HEK293T (cell line): ENCODE data around the gene CHST15.

Experiments
- CTCF ChIA-PET: fragments of 350-600 bp; formaldehyde crosslinking; extraction: SDS; loops from one replicate; lab custom pipeline; 2021; ENCODE audit warnings: antibody characterized with exemption, inconsistent platforms; lab: Yijun Ruan, JAX
- POLR2A ChIA-PET: fragments of 350-600 bp; formaldehyde crosslinking; extraction: SDS; loops from one replicate; lab custom pipeline; 2020; ENCODE audit warnings: antibody characterized with exemption, inconsistent platforms; lab: Yijun Ruan, JAX
- DNase-seq: peaks from one replicate; pipeline ENCODE4 v3.0.0; 2012; ENCODE audit warnings: mixed read lengths; ENCODE audit errors: extremely low spot score
- ARNT ChIP-seq: fragments of 450-650 bp; IDR thresholded peaks from 2 replicates; pipeline ENCODE4 v1.6.1; 2017; ENCODE audit warnings: mild to moderate bottlenecking
- BHLHE40 ChIP-seq: fragments of 450-650 bp; IDR thresholded peaks from 2 replicates; pipeline ENCODE4 v1.6.1; 2016; ENCODE audit warnings: mild to moderate bottlenecking, moderate library complexity, borderline replicate concordance
- CTBP1 ChIP-seq: fragments of 450-650 bp; IDR thresholded peaks from 2 replicates; pipeline ENCODE4 v1.6.1; 2016; ENCODE audit warnings: borderline replicate concordance
- ELF4 ChIP-seq: fragments of 450-650 bp; IDR thresholded peaks from 2 replicates; pipeline ENCODE4 v1.6.1; 2017; ENCODE audit warnings: antibody characterized with exemption
- FOXA1 ChIP-seq: fragments of 450-650 bp; IDR thresholded peaks from 2 replicates; pipeline ENCODE4 v1.6.1; 2016; ENCODE audit warnings: mild to moderate bottlenecking
- FOXK2 ChIP-seq: fragments of 450-650 bp; IDR thresholded peaks from 2 replicates; pipeline ENCODE4 v1.6.1; 2016; ENCODE audit warnings: mild to moderate bottlenecking
- FOXM1 ChIP-seq: fragments of 450-650 bp; IDR thresholded peaks from 2 replicates; pipeline ENCODE4 v1.6.1; 2017; ENCODE audit warnings: mild to moderate bottlenecking, borderline replicate concordance
- HDGF ChIP-seq: fragments of 450-650 bp; IDR thresholded peaks from 2 replicates; pipeline ENCODE4 v1.6.1; 2017; ENCODE audit warnings: antibody characterized with exemption, borderline replicate concordance
- L3MBTL2 ChIP-seq: fragments of 450-650 bp; conservative IDR thresholded peaks from 2 replicates; pipeline ENCODE4 v1.6.1; 2016; ENCODE audit warnings: mild to moderate bottlenecking
- LEF1 ChIP-seq: fragments of 450-650 bp; IDR thresholded peaks from 2 replicates; pipeline ENCODE4 v1.6.1; 2017; ENCODE audit warnings: mild to moderate bottlenecking, borderline replicate concordance
- NFRKB ChIP-seq: fragments of 450-650 bp; IDR thresholded peaks from 2 replicates; pipeline ENCODE4 v1.6.1; 2016; ENCODE audit warnings: mild to moderate bottlenecking, moderate library complexity
- PKNOX1 ChIP-seq: fragments of 450-650 bp; IDR thresholded peaks from 2 replicates; pipeline ENCODE4 v1.6.1; 2016
- SP1 ChIP-seq: fragments of 450-650 bp; IDR thresholded peaks from 2 replicates; pipeline ENCODE4 v1.6.1; 2017
- SUZ12 ChIP-seq: fragments of 450-650 bp; IDR thresholded peaks from 2 replicates; pipeline ENCODE4 v1.6.1; 2016; ENCODE audit warnings: mild to moderate bottlenecking
- TARDBP ChIP-seq: fragments of 450-650 bp; IDR thresholded peaks from 2 replicates; pipeline ENCODE4 v1.6.1; 2016
- ZNF384 ChIP-seq: fragments of 450-650 bp; IDR thresholded peaks from 2 replicates; pipeline ENCODE4 v1.6.1; 2016

The CHST15 gene

DNA sequence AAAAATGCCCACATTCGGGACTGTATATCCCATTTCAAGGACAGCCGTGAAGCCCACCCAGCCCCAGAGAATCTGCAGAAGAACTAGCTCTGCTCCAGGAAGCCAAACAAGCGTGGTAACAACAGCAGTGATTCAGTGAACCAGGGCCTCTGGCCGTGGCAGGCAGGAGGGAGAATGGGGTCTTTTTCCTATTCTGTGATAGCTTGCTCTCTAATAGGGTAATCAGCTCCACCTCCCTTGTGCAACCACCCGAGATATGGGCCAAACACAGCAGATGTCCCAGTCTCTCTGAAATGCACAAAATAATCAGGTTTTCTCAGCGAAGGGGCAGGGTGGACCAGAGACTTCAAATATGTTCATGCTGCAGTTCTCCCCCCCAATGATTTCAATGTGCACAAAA, 35.8 kb downstream of the CHST15 start:
- POLR2A ChIA-PET: no interaction called here
- TF ChIP-seq HDGF: no peak
- no peak for TF ChIP-seq BHLHE40
- no peak for TF ChIP-seq SUZ12
- no peak for TF ChIP-seq ZNF384
- TF ChIP-seq FOXM1: no peak
- no peak for TF ChIP-seq FOXA1
- no peak for TF ChIP-seq PKNOX1
- no peak for TF ChIP-seq NFRKB
- no peak for TF ChIP-seq L3MBTL2
- no peak for TF ChIP-seq CTBP1
- TF ChIP-seq SP1: no peak
- TF ChIP-seq ARNT: no peak
- no peak for TF ChIP-seq ELF4
- TF ChIP-seq LEF1: no peak
- TF ChIP-seq FOXK2: no peak
- no peak for DNase-seq
- CTCF ChIA-PET: no interaction called here

- no peak for DNase-seq
- CTCF ChIA-PET: no interaction called here
- no peak for TF ChIP-seq CTBP1
- TF ChIP-seq TARDBP: no peak
- TF ChIP-seq PKNOX1: no peak
- no peak for TF ChIP-seq HDGF
- TF ChIP-seq NFRKB: no peak
- TF ChIP-seq FOXM1: no peak
- no peak for TF ChIP-seq SUZ12
- TF ChIP-seq L3MBTL2: no peak
- no peak for TF ChIP-seq LEF1
- no peak for TF ChIP-seq ARNT
- no peak for TF ChIP-seq FOXK2
- no peak for TF ChIP-seq BHLHE40
- no peak for TF ChIP-seq SP1
- no peak for TF ChIP-seq ELF4
- TF ChIP-seq ZNF384: no peak
- TF ChIP-seq FOXA1: no peak
- POLR2A ChIA-PET: no interaction called here
These were observed 36.9 kb downstream of the CHST15 start for GRCh38 chr10:124056337-124056980.

DNA sequence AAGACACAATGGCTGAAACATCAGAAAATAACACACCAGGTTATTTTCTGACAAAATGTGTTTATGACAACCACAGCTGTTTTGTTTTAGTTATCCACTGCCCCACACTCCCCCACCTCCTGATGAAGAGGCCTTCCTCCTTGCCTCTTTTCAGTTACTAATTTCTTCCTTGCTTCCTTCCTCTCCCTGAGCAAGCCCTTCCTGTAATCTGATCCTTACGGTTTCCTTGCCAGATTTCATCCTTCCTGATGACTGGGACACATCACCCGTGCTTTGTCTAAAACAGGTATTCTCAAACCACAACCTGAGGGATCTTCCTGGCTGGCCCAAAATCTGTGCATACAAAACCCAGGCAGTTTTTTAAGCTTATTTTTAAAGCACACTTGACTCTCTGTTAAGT, 39.4 kb downstream of the CHST15 start:
- no peak for DNase-seq
- TF ChIP-seq SUZ12 (no peak), HDGF (no peak), BHLHE40 (no peak), FOXM1 (no peak), NFRKB (no peak), FOXK2 (no peak), SP1 (no peak), ZNF384 (no peak), L3MBTL2 (no peak)
- CTCF ChIA-PET: no interaction called here
- POLR2A ChIA-PET: no interaction called here

DNA sequence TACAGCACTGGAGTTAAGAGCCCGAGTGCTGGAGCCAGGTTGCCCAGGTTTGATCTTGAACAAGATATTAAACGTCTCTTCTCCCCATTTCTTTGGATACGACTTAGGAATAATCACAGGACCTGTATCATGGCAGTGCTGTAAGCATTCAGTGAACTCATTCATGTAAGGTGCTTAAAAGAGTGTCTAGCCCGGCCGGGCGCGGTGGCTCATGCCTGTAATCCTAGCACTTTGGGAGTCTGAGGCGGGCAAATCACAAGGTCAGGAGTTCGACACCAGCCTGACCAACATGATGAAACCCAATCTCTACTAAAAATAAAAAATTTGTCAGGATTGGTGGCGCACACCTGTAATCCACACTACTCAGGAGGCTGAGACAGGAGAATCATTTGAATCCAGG, 40.8 kb downstream of the CHST15 start:
- POLR2A ChIA-PET: no interaction called here
- TF ChIP-seq L3MBTL2 (no peak), ELF4 (no peak), SUZ12 (no peak)
- CTCF ChIA-PET: no interaction called here
- no peak for DNase-seq

DNA sequence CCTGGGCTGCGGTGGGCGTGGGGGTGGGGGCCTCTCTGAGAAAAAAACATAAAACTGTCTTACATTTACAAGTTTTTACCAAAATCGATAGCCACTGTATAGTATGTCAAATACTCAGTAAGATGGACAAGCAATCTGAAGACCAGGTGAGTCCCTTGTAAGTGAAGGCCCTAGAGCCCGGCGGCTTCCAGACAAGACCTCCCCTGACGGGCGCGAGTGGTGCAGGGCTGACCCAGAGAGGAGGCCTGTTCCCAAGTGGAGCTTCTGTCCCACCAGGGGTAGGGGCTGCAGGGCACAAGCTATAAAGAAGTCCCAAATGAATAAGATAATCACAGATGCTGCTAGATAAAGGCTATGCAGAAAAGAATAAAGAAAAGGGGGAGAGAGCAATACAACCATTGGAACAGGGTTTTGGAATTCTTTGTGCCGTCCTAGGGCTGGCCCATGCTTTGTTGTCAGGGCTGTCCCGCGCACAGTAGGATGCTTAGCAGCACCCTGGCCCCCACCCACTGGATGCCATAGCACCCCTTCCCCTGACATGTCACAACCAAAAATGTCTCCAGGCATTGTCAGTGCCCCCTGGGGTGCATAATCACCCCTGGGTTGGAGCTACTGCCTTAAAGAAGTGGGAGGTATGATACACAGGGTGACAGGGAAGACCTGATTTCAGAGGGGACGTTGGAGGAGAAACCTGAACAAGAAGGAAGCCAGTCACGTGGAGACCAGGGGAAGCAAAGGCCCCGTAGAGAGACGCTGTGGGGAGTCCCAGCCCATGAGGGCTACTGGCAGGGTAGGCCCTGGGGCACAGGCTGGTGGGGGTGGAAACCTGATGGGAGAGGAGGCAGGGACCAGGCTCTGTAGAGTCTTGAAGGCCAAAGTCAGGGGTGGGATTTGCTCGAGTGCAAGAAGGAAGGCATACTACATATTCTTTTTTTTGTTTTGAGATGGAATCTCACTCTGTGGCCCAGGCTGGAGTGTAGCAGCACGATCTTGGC, 43.1 kb downstream of the CHST15 start:
- no peak for DNase-seq

DNA sequence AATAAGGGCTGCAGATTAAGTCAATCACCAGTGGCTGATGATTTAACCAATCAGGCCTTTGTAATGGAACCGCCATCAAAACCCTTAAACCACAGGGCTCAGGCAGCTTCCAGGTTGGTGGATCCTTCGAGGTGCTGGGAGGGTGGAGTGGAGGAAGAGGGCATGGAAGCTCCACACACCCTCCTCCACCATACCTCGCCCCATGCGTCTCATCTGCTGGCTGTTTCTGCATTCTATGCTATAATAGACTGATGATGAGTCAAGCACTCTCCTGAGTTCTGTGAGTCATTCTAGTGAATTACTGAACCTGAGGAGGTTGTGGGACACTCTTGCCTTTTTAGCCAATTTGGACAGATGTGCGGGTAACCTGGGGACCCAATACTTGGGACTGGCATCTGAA, 43.9 kb downstream of the CHST15 start:
- TF ChIP-seq FOXK2: no peak
- no peak for TF ChIP-seq TARDBP
- no peak for TF ChIP-seq NFRKB
- TF ChIP-seq ZNF384: no peak
- no peak for TF ChIP-seq FOXM1
- TF ChIP-seq ARNT: no peak
- TF ChIP-seq CTBP1: no peak
- TF ChIP-seq SP1: no peak
- no peak for TF ChIP-seq SUZ12
- no peak for TF ChIP-seq L3MBTL2
- no peak for TF ChIP-seq FOXA1
- TF ChIP-seq ELF4: no peak
- no peak for TF ChIP-seq HDGF
- no peak for TF ChIP-seq LEF1
- DNase-seq: no peak
- ChIA-PET POLR2A (no interaction called here), CTCF (no interaction called here)

More for the DNA sequence above, 43.1 kb downstream of the CHST15 start:
- CTCF ChIA-PET: no interaction called here
- no peak for TF ChIP-seq ZNF384
- TF ChIP-seq TARDBP: no peak
- no peak for TF ChIP-seq CTBP1
- TF ChIP-seq LEF1: no peak
- TF ChIP-seq NFRKB: no peak
- POLR2A ChIA-PET: no interaction called here
